HCT116 (cell line): Measurements from ENCODE around the gene APOBEC3A. TPM values are rescaled to one million over a fixed set of nuclear protein-coding genes. Genes with fewer than 3 reads are reported as not detected.

Experiments used
- ATAC-seq: fragments of 200-7000 bp; cut with Tn5 transposase; 2 replicates; pipeline ENCODE4 v1.9.1; 2020; ENCODE audit warnings: mild to moderate bottlenecking, moderate library complexity
- BruUV-seq: library from RNA; stranded (reverse); fragments of 400-500 nt; replicated peaks from 2 replicates; lab custom pipeline; 2021; lab: Mats Ljungman, UMichigan
- CTCF ChIA-PET: fragments of 300-600 bp; sonication (Branson Sonifier 250); formaldehyde crosslinking; loops from one replicate; lab custom pipeline; 2021; ENCODE audit warnings: antibody characterized with exemption; lab: Charles Lee
- POLR2A ChIA-PET: fragments of 300-600, 350-600 bp; sonication (Branson Sonifier 250); formaldehyde crosslinking; loops from one replicate; lab custom pipeline; 2021; ENCODE audit warnings: antibody characterized with exemption; lab: Charles Lee
- RAD21 ChIA-PET, 2 experiments: fragments of 300-600 bp; sonication (Branson Sonifier 250); formaldehyde crosslinking; loops; one replicate each; lab custom pipeline; 2023; ENCODE audit warnings: low total read pairs in 2 of 2; ENCODE audit not compliant: uncharacterized antibody in 2 of 2, unreplicated experiment in 2 of 2, low non-redundant PET in 1 of 2; lab: Charles Lee
- DNase-seq: peaks from one replicate; pipeline ENCODE4 v3.0.0-alpha.2; 2010; ENCODE audit warnings: low read depth, low spot score
- H2AFZ ChIP-seq: fragments of 200-600 bp; shearing (Covaris generic), sonication (generic); 2 replicates; pipeline ENCODE4 v1.6.1; 2017; ENCODE audit warnings: low read depth, mixed run types, mixed read lengths, antibody characterized with exemption, low read length; ENCODE audit not compliant: poor library complexity, severe bottlenecking
- H3K27ac ChIP-seq: 2 replicates; pipeline ENCODE4 v1.5.1; 2012; ENCODE audit warnings: low read depth, low read length
- H3K27me3 ChIP-seq: fragments of 200-600 bp; sonication (generic); 2 replicates; pipeline ENCODE4 v1.6.1; 2016; ENCODE audit warnings: mixed run types, low read length, mixed read lengths; ENCODE audit not compliant: insufficient read depth
- H3K36me3 ChIP-seq, 2 experiments: fragments of 200-500 bp in 1 of 2; fragments of 200-600 bp in 1 of 2; sonication (Bioruptor generic) in 1 of 2; sonication (generic) in 1 of 2; 2 replicates each; pipeline versions ENCODE4 v1.5.1 to v1.6.1; 2014 to 2016; ENCODE audit warnings: low read length in 2 of 2, inconsistent platforms in 1 of 2, mixed read lengths in 1 of 2, mixed run types in 1 of 2; ENCODE audit not compliant: insufficient read depth in 2 of 2, control insufficient read depth in 1 of 2
- H3K4me1 ChIP-seq, 2 experiments: fragments of 200-600 bp in 1 of 2; sonication (generic) in 1 of 2; 2 replicates each; pipeline versions ENCODE4 v1.5.1 to v1.6.1; 2012 to 2017; ENCODE audit warnings: low read length in 2 of 2, inconsistent platforms in 1 of 2, mild to moderate bottlenecking in 1 of 2, mixed read lengths in 1 of 2, mixed run types in 1 of 2, moderate library complexity in 1 of 2; ENCODE audit not compliant: insufficient read depth in 2 of 2, control insufficient read depth in 1 of 2
- H3K4me2 ChIP-seq: fragments of 200-600 bp; sonication (generic); 2 replicates; pipeline ENCODE4 v1.6.1; 2017; ENCODE audit warnings: mixed run types, low read length, mixed read lengths
- H3K4me3 ChIP-seq, 2 experiments: fragments of 200-600 bp in 1 of 2; sonication (generic) in 1 of 2; replicated peaks in 1 of 2; 2 replicates each; pipeline ENCODE4 v1.5.1; 2011 to 2016; ENCODE audit warnings: low read length in 2 of 2, control low read depth in 1 of 2, low read depth in 1 of 2, mild to moderate bottlenecking in 1 of 2, mixed read lengths in 1 of 2, mixed run types in 1 of 2
- H3K79me2 ChIP-seq: fragments of 200-600 bp; sonication (generic); 2 replicates; pipeline ENCODE4 v1.6.1; 2017; ENCODE audit warnings: mild to moderate bottlenecking, mixed run types, low read length, moderate library complexity, mixed read lengths; ENCODE audit not compliant: insufficient read depth
- H3K9ac ChIP-seq: fragments of 200-600 bp; sonication (generic); 2 replicates; pipeline ENCODE4 v1.6.1; 2016; ENCODE audit warnings: low read length, mixed read lengths
- H3K9me2 ChIP-seq: fragments of 200-600 bp; sonication (generic), shearing (Covaris generic); 2 replicates; pipeline ENCODE4 v1.6.1; 2017; ENCODE audit warnings: mixed run types, mild to moderate bottlenecking, moderate library complexity; ENCODE audit not compliant: insufficient read depth
- H3K9me3 ChIP-seq, 2 experiments: fragments of 200-500 bp in 1 of 2; fragments of 200-600 bp in 1 of 2; sonication (Bioruptor generic) in 1 of 2; sonication (generic) in 1 of 2; 2 replicates each; pipeline ENCODE4 v1.6.1; 2014 to 2017; ENCODE audit warnings: low read length in 2 of 2, mixed read lengths in 2 of 2, inconsistent platforms in 1 of 2, low read depth in 1 of 2, mild to moderate bottlenecking in 1 of 2, mixed run types in 1 of 2, moderate library complexity in 1 of 2; ENCODE audit not compliant: control insufficient read depth in 1 of 2, insufficient read depth in 1 of 2
- H4K20me1 ChIP-seq: fragments of 200-600 bp; sonication (generic), shearing (Covaris generic); 2 replicates; pipeline ENCODE4 v1.6.1; 2017; ENCODE audit warnings: mixed run types, mild to moderate bottlenecking, moderate library complexity; ENCODE audit not compliant: insufficient read depth
- CTCF ChIP-seq, 3 experiments: fragments of 200-600 bp in 1 of 3; sonication (generic) in 1 of 3; IDR thresholded peaks in 2 of 3; conservative IDR thresholded peaks in 1 of 3; 2 replicates each; pipeline ENCODE4 v1.5.1; 2012 to 2017; ENCODE audit warnings: low read depth in 2 of 3, low read length in 2 of 3, antibody characterized with exemption in 1 of 3, borderline replicate concordance in 1 of 3, control low read depth in 1 of 3, mild to moderate bottlenecking in 1 of 3, mixed read lengths in 1 of 3, mixed run types in 1 of 3, moderate library complexity in 1 of 3; ENCODE audit not compliant: insufficient read depth in 1 of 3
- EGR1 ChIP-seq: IDR thresholded peaks from 2 replicates; pipeline ENCODE4 v1.6.1; 2012; ENCODE audit warnings: low read depth
- ELF1 ChIP-seq: IDR thresholded peaks from 2 replicates; pipeline ENCODE4 v1.6.1; 2012; ENCODE audit warnings: low read depth, borderline replicate concordance
- SRF ChIP-seq: IDR thresholded peaks from 2 replicates; pipeline ENCODE4 v1.6.1; 2012; ENCODE audit warnings: low read depth
- intact Hi-C: fragments of 100-400 bp; cut with micrococcal nuclease; formaldehyde crosslinking; loops from 2 replicates; pipeline ENCODE4 v1.10.0; 2022
- total RNA-seq: library from RNA; stranded (reverse); gene quantifications from one replicate; pipeline ENCODE4 v1.2.1, GENCODE V29; 2021; ENCODE audit not compliant: unreplicated experiment

Gene APOBEC3A
- total RNA-seq, 1 experiment from 2014 or later: not detected

- peaks cover 11% of the 10 kb centered on the region for H3K79me2 ChIP-seq
- H3K9me2 ChIP-seq: no peaks in the 10 kb centered on the region
- H3K9ac ChIP-seq: no peak overlapping the region
- no TSS peak for BruUV-seq
- no peaks in the 10 kb centered on the region for H3K9me3 ChIP-seq
- RAD21 ChIA-PET: no interaction called here
- TF ChIP-seq ELF1: no peak
- no peak for TF ChIP-seq SRF
- no peak for TF ChIP-seq EGR1
- no peak for TF ChIP-seq CTCF (IDR thresholded peaks at IDR 0.05 in 2 of 3, conservative IDR thresholded peaks at IDR 0.05 in 1 of 3; ENCODE audit: borderline replicate concordance in 1 of 3, insufficient read depth in 1 of 3, low read depth in 2 of 3, low read length in 2 of 3)
- CTCF ChIA-PET: no interaction called here
- no peak overlapping the region for H3K4me2 ChIP-seq
- ATAC-seq: no peak
- no peak for DNase-seq
- intact Hi-C loops: no loop called here
- H3K4me3 ChIP-seq: no peak overlapping the region
- no peak overlapping the region for H2AFZ ChIP-seq
- H3K27ac ChIP-seq: no peak overlapping the region
- POLR2A ChIA-PET: no interaction called here
- no peaks in the 10 kb centered on the region for H3K36me3 ChIP-seq
- H4K20me1 ChIP-seq: no peaks in the 10 kb centered on the region
- no peaks in the 10 kb centered on the region for H3K27me3 ChIP-seq
- H3K4me1 ChIP-seq: peaks cover 3 to 22% of the 10 kb centered on the region in 2 experiments; a peak in 3 of 4 replicates
Measured at GRCh38 chr22:39010946-39011345, 53.5 kb downstream of the APOBEC3A start.

Other genes starting within 250 kb of the APOBEC3A start
- gene SUN2, start 201.6 kb upstream of the APOBEC3A start, total RNA-seq: 71.6 TPM
- gene DNAL4, start 163.5 kb upstream of the APOBEC3A start, total RNA-seq: 18.3 TPM
- gene NPTXR, start 113.6 kb upstream of the APOBEC3A start, total RNA-seq: 12.8 TPM
- 90.0 TPM for gene CBX6, start 85.4 kb upstream of the APOBEC3A start, total RNA-seq
- 10.3 TPM for gene APOBEC3B, start 24.7 kb downstream of the APOBEC3A start, total RNA-seq
- 40.2 TPM for gene APOBEC3C, start 56.6 kb downstream of the APOBEC3A start, total RNA-seq
- gene APOBEC3D, start 63.5 kb downstream of the APOBEC3A start, total RNA-seq: 3.3 TPM
- gene APOBEC3F, start 83.3 kb downstream of the APOBEC3A start, total RNA-seq: 11.1 TPM
- gene APOBEC3G, start 119.7 kb downstream of the APOBEC3A start, total RNA-seq: 0.71 TPM
- 1.8 TPM for gene APOBEC3H, start 139.6 kb downstream of the APOBEC3A start, total RNA-seq
- 20.1 TPM for gene CBX7, start 195.1 kb downstream of the APOBEC3A start, total RNA-seq